Calu3 (cell line): ENCODE measurements around the gene ACOT9. TPM values are rescaled to one million over a fixed set of nuclear protein-coding genes. Genes with fewer than 3 reads are reported as not detected.

Source experiments
- BruUV-seq: library from RNA; stranded (reverse); fragments of 400-500 nt; replicated peaks from 2 replicates; lab custom pipeline; 2021; lab: Mats Ljungman, UMichigan
- CTCF ChIA-PET: fragments of 300-600 bp; sonication (Branson Sonifier 250); formaldehyde crosslinking; loops from one replicate; lab custom pipeline; 2022; ENCODE audit warnings: antibody characterized with exemption; lab: Charles Lee
- DNase-seq: peaks from one replicate; pipeline ENCODE4 v3.0.0; 2022
- H3K27ac Mint-ChIP-seq: one replicate; pipeline ENCODE4 v1.8.0; 2022; ENCODE audit warnings: mixed read lengths; ENCODE audit not compliant: unreplicated experiment
- H3K27me3 Mint-ChIP-seq: one replicate; pipeline ENCODE4 v1.8.0; 2022; ENCODE audit warnings: mixed read lengths; ENCODE audit not compliant: unreplicated experiment
- H3K36me3 Mint-ChIP-seq: one replicate; pipeline ENCODE4 v1.8.0; 2022; ENCODE audit warnings: mild to moderate bottlenecking, moderate library complexity, mixed read lengths; ENCODE audit not compliant: insufficient read depth, unreplicated experiment
- H3K4me1 Mint-ChIP-seq: one replicate; pipeline ENCODE4 v1.8.0; 2022; ENCODE audit warnings: mild to moderate bottlenecking, low read depth, mixed read lengths; ENCODE audit not compliant: unreplicated experiment
- H3K4me3 Mint-ChIP-seq: one replicate; pipeline ENCODE4 v1.8.0; 2022; ENCODE audit warnings: mild to moderate bottlenecking, low read depth, moderate library complexity, mixed read lengths; ENCODE audit not compliant: unreplicated experiment
- H3K9me3 Mint-ChIP-seq: one replicate; pipeline ENCODE4 v1.8.0; 2022; ENCODE audit warnings: low read depth, mixed read lengths; ENCODE audit not compliant: unreplicated experiment
- CTCF ChIP-seq: fragments of 200-600 bp; IDR thresholded peaks from one replicate; pipeline ENCODE4 v1.8.0; 2022; ENCODE audit warnings: antibody characterized with exemption; ENCODE audit not compliant: unreplicated experiment
- intact Hi-C: fragments of 100-400 bp; cut with micrococcal nuclease; formaldehyde crosslinking; loops from one replicate; pipeline ENCODE4 v1.10.0; 2022; ENCODE audit not compliant: unreplicated experiment
- total RNA-seq: library from RNA; stranded (reverse); gene quantifications from 2 replicates; pipeline ENCODE4 v1.2.3, GENCODE V29; 2022

The ACOT9 gene
- total RNA-seq, 1 experiment from 2014 or later = 49.6 TPM

- H3K4me1 Mint-ChIP-seq = peaks cover 7% of the 10 kb centered on the region
- peak overlapping the region; percentile 68 for H3K27ac Mint-ChIP-seq
- H3K9me3 Mint-ChIP-seq = no peaks in the 10 kb centered on the region
- H3K4me3 Mint-ChIP-seq = no peak overlapping the region
- peaks cover 44% of the 10 kb centered on the region for H3K36me3 Mint-ChIP-seq
- CTCF ChIA-PET = interaction anchor here (0.8 to 1.4 kb wide), 3 partner anchors 8 to 33 kb away, joined by 3 to 5 read pairs (median 4); no protein-coding TSS in a partner anchor
- no peak for DNase-seq
- no TSS peak for BruUV-seq
- no peaks in the 10 kb centered on the region for H3K27me3 Mint-ChIP-seq
- intact Hi-C loops = loop anchor here (2.0 to 5.0 kb wide), 2 partner anchors 16 to 33 kb away; no protein-coding TSS in a partner anchor
- no peak for TF ChIP-seq CTCF
These were observed 45.9 kb upstream of the ACOT9 start for GRCh38 chrX:23788946-23789345.

GRCh38 chrX:23788521-23788920 lies 45.4 kb upstream of the ACOT9 start:
- CTCF ChIA-PET = interaction anchor here (1.1 to 1.4 kb wide), 2 partner anchors 8 to 19 kb away, joined by 3 to 5 read pairs; no protein-coding TSS in a partner anchor
- DNase-seq = no peak

GRCh38 chrX:23787745-23788118 lies 44.7 kb upstream of the ACOT9 start:
- Mint-ChIP-seq H3K36me3 (peaks cover 57% of the 10 kb centered on the region), H3K4me1 (peaks cover 7% of the 10 kb centered on the region), H3K4me3 (no peak overlapping the region), H3K27me3 (no peaks in the 10 kb centered on the region), H3K9me3 (no peaks in the 10 kb centered on the region), H3K27ac (peak overlapping the region; percentile 68)
- intact Hi-C loops = loop anchor here (2.0 to 5.0 kb wide), 2 partner anchors 17 to 35 kb away; no protein-coding TSS in a partner anchor
- BruUV-seq = no TSS peak
- DNase-seq = no peak
- no peak for TF ChIP-seq CTCF
- CTCF ChIA-PET = no interaction called here

More at GRCh38 chrX:23788521-23788920, 45.4 kb upstream of the ACOT9 start:
- intact Hi-C loops = loop anchor here (2.0 to 5.0 kb wide), 2 partner anchors 16 to 34 kb away; no protein-coding TSS in a partner anchor
- no TSS peak for BruUV-seq
- Mint-ChIP-seq H3K4me1 (peaks cover 7% of the 10 kb centered on the region), H3K27me3 (no peaks in the 10 kb centered on the region), H3K27ac (peak overlapping the region; percentile 68), H3K9me3 (no peaks in the 10 kb centered on the region), H3K4me3 (no peak overlapping the region), H3K36me3 (peaks cover 49% of the 10 kb centered on the region)
- TF ChIP-seq CTCF = no peak

GRCh38 chrX:23786268-23786815 lies 43.3 kb upstream of the ACOT9 start:
- peak overlapping the region; percentile 81 for H3K4me3 Mint-ChIP-seq
- BruUV-seq = no TSS peak
- no peak for DNase-seq
- CTCF ChIA-PET = interaction anchor here (0.7 to 2.1 kb wide), 4 partner anchors 11 to 268 kb away, joined by 3 to 6 read pairs (median 4); no protein-coding TSS in a partner anchor
- intact Hi-C loops = loop anchor here (5.0 kb wide), 1 partner anchor 36 kb away; no protein-coding TSS in a partner anchor
- peaks cover 68% of the 10 kb centered on the region for H3K36me3 Mint-ChIP-seq
- TF ChIP-seq CTCF = no peak
- no peaks in the 10 kb centered on the region for H3K9me3 Mint-ChIP-seq
- peak overlapping the region; percentile 17 for H3K27ac Mint-ChIP-seq
- H3K27me3 Mint-ChIP-seq = no peaks in the 10 kb centered on the region
- peaks cover 16% of the 10 kb centered on the region for H3K4me1 Mint-ChIP-seq
